ENCODE data around the gene MMP23B. TPM values are rescaled to one million over a fixed set of nuclear protein-coding genes. Genes with fewer than 3 reads are reported as not detected.
A peak's percentile ranks its signal among the peaks of the same experiment; 100 is the strongest.

MMP23B gene
- total and polyA plus RNA-seq, 2 of the 8 experiments (the other 6 are each of a cell fraction or from before 2014, with no cell fraction given): 9.2 to 14.6 TPM

DNA sequence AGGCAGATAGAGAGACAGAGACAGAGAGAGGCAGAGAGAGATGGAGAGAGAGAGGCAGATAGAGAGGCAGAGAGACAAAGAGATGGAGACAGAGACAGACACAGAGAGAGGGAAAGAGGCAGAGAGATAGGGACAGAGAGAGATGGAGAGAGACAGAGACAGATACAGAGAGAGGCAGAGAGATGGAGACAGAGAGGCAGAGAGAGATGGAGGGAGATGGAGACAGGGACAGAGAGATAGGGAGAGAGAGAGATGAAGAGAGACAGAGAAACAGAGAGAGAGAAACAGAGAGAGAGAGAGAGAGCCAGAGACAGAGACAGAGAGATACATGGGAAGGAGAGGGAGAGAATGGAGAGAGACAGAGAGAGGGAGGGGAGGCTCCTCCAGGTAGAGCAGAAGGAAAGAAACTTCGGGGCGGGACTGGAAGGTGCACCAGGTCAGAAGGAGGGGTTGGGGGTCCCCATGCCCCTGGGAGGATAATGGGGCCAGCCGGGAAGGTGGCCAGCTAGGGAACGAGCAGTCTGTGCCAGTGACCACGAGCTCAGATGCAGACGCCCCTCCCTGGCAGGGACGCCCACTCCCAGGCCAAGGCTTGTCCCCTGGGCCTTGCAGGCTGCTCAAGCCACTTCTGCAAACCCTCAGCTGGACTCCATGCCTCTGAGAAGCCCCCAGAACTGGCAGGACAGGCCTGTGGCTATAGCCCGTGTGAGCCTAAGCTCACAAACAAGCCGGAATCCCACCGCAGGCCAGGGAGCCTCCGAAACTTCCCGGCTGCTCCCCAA, 35.3 kb upstream of the MMP23B start:
- Histone ChIP-seq H3K36me3 (ENCODE audit: control insufficient read depth in 2 of 4, insufficient read depth in 4 of 4, low read length in 3 of 4) (no peaks in the 10 kb centered on the region), H3K23ac (ENCODE audit: insufficient read length) (no peak overlapping the region), H3K79me2 (ENCODE audit: control insufficient read depth in 1 of 2, insufficient read depth in 2 of 2, low read length in 2 of 2) (no peaks in the 10 kb centered on the region), H4K20me1 (replicated peaks in 1 of 2; ENCODE audit: control insufficient read depth in 1 of 2, insufficient read depth in 2 of 2, low read length in 2 of 2) (peaks cover 2 to 6% of the 10 kb centered on the region in 2 experiments), H2BK120ac (replicated peaks; ENCODE audit: low read depth, low read length) (no peak overlapping the region), H4K91ac (replicated peaks; ENCODE audit: insufficient read length, low read length) (no peak overlapping the region), H3K14ac (ENCODE audit: insufficient read length) (no peak overlapping the region), H3K18ac (ENCODE audit: extremely low read depth, low read length) (peak overlapping the region; percentile 48), H3K4me3 (ENCODE audit: extremely low read depth in 1 of 4, insufficient read depth in 2 of 4, low read depth in 3 of 4, low read length in 4 of 4) (no peak overlapping the region), H3K9me3 (ENCODE audit: insufficient read depth in 2 of 2, low read depth in 1 of 2, low read length in 1 of 2) (no peaks in the 10 kb centered on the region), H2BK12ac (ENCODE audit: low read depth, low read length) (peak overlapping the region; percentile 27; the same call in 1 of the 2 replicates), H2BK20ac (ENCODE audit: low read length) (no peak overlapping the region), H3K56ac (replicated peaks; ENCODE audit: insufficient read length, low read depth, low read length) (no peak overlapping the region), H3K4me2 (ENCODE audit: insufficient read depth in 1 of 2, low read depth in 2 of 2, low read length in 2 of 2) (peak overlapping the region; percentile 25 to 30), H3K4ac (replicated peaks; ENCODE audit: insufficient read length, low read depth, low read length) (no peak overlapping the region), H2BK15ac (ENCODE audit: low read length) (no peak overlapping the region), H4K5ac (ENCODE audit: insufficient read length, low read depth, low read length) (no peak overlapping the region), H3K23me2 (ENCODE audit: low read depth, low read length) (peaks cover 16% of the 10 kb centered on the region; the same call in 1 of the 2 replicates), H4K8ac (ENCODE audit: extremely low read depth, insufficient read depth, low read length) (no peak overlapping the region; the same call in 1 of the 2 replicates), H2BK5ac (ENCODE audit: low read depth, low read length) (peak overlapping the region; percentile 24; the same call in 1 of the 2 replicates), H2AFZ (ENCODE audit: low read length) (no peak overlapping the region), H3K4me1 (replicated peaks in 1 of 4; ENCODE audit: control insufficient read depth in 3 of 4, insufficient read depth in 4 of 4, low read length in 3 of 4) (peaks cover 0 to 24% (median 18%) of the 10 kb centered on the region in 4 experiments; a peak in 6 of 7 replicates), H2AK5ac (ENCODE audit: low read depth, low read length) (0 out of 2 replicates have a peak overlapping the region, but pooled peaks have one; percentile 39), H3K27me3 (replicated peaks in 1 of 4; ENCODE audit: control insufficient read depth in 3 of 4, extremely low read depth in 1 of 4, insufficient read depth in 3 of 4, low read length in 3 of 4) (peaks cover 13 to 37% (median 32%) of the 10 kb centered on the region in 4 experiments), H3K79me1 (ENCODE audit: low read depth, low read length) (no peaks in the 10 kb centered on the region), H3K9ac (replicated peaks in 1 of 4; ENCODE audit: extremely low read depth in 1 of 4, low read depth in 3 of 4, low read length in 3 of 4) (no peak overlapping the region; a peak in 2 of 7 replicates), H3K27ac (ENCODE audit: low read depth, low read length) (no peak overlapping the region)
- WGBS, 2 experiments (ENCODE audit: extremely low coverage in 1 of 2, insufficient coverage in 1 of 2, insufficient read length in 1 of 2, insufficient replicate concordance in 2 of 2, low coverage in 1 of 2, low lambda C conversion rate in 2 of 2, missing lambda C conversion rate in 1 of 2): 74% methylated on average over 12 of the region's 12 CpGs; no CpG with 5 or more reads in 1 of the 2 experiments
- DNase-seq (ENCODE audit: low read depth in 1 of 2, low spot score in 2 of 2) (no peak), FAIRE-seq (no peak)
- POLR2A ChIA-PET (ENCODE audit: partially characterized antibody): interaction anchor here (1.0 to 2.7 kb wide), 4 partner anchors 19 to 38 kb away, joined by 7 to 10 read pairs (median 8); partner anchors contain the start of gene SSU72
- CTCF ChIA-PET (ENCODE audit: partially characterized antibody): interaction anchor here (0.8 to 3.1 kb wide), 12 partner anchors 9 to 58 kb away, joined by 3 to 18 read pairs (median 6); no protein-coding TSS in a partner anchor
- no peak for TF ChIP-seq KDM1A (IDR thresholded peaks at IDR 0.05; ENCODE audit: borderline replicate concordance, low read length)
